NT2/D1 (cell line): ENCODE data around the gene MSX1.

Experiments used
- DNase-seq: peaks from one replicate; pipeline ENCODE4 v3.0.0-alpha.2; 2011; ENCODE audit warnings: low read depth, low spot score
- H3K27me3 ChIP-seq: 2 replicates; pipeline ENCODE4 v1.6.0; 2011; ENCODE audit warnings: mild to moderate bottlenecking; ENCODE audit not compliant: insufficient read length, insufficient read depth
- H3K36me3 ChIP-seq: 2 replicates; pipeline ENCODE4 v1.6.1; 2011; ENCODE audit warnings: mild to moderate bottlenecking, low read length, mixed read lengths; ENCODE audit not compliant: insufficient read depth, insufficient read length
- H3K4me1 ChIP-seq: 2 replicates; pipeline ENCODE4 v1.5.1; 2011; ENCODE audit not compliant: insufficient read depth, insufficient read length
- H3K4me3 ChIP-seq: 2 replicates; pipeline ENCODE4 v1.5.1; 2011; ENCODE audit warnings: low read depth; ENCODE audit not compliant: insufficient read length
- H3K9ac ChIP-seq: 2 replicates; pipeline ENCODE4 v1.6.0; 2011; ENCODE audit warnings: low read depth; ENCODE audit not compliant: insufficient read length
- H3K9me3 ChIP-seq: 2 replicates; pipeline ENCODE4 v1.5.1; 2011; ENCODE audit warnings: mild to moderate bottlenecking, low read length; ENCODE audit not compliant: insufficient read depth
- SUZ12 ChIP-seq: IDR thresholded peaks from 2 replicates; pipeline ENCODE4 v1.6.1; 2011; ENCODE audit not compliant: insufficient read length, insufficient read depth; ENCODE audit errors: extremely low read depth
- YY1 ChIP-seq: IDR thresholded peaks from 2 replicates; pipeline ENCODE4 v1.6.1; 2011; ENCODE audit not compliant: insufficient read length, insufficient read depth
- ZNF274 ChIP-seq: IDR thresholded peaks from 2 replicates; pipeline ENCODE4 v1.6.1; 2011; ENCODE audit warnings: mild to moderate bottlenecking, low read depth, low read length

The MSX1 gene

GRCh38 chr4:4831825-4832224, 27.6 kb upstream of the MSX1 start:
- TF ChIP-seq ZNF274: no peak
- TF ChIP-seq YY1: no peak
- TF ChIP-seq SUZ12: no peak
- Histone ChIP-seq H3K9me3 (peaks cover 22% of the 10 kb centered on the region; the same call in 1 of the 2 replicates), H3K27me3 (peaks cover 23% of the 10 kb centered on the region), H3K9ac (no peak overlapping the region), H3K4me1 (no peaks in the 10 kb centered on the region), H3K36me3 (no peaks in the 10 kb centered on the region), H3K4me3 (no peak overlapping the region)
- DNase-seq: no peak

- Histone ChIP-seq H3K36me3 (no peaks in the 10 kb centered on the region), H3K9ac (no peak overlapping the region), H3K9me3 (peaks cover 22% of the 10 kb centered on the region; the same call in 1 of the 2 replicates), H3K4me3 (no peak overlapping the region), H3K27me3 (peaks cover 6% of the 10 kb centered on the region), H3K4me1 (peaks cover 6% of the 10 kb centered on the region)
- TF ChIP-seq SUZ12 (no peak), ZNF274 (no peak), YY1 (no peak)
- no peak for DNase-seq
Observed at GRCh38 chr4:4836044-4836443, 23.4 kb upstream of the MSX1 start.

- Histone ChIP-seq H3K9ac (no peak overlapping the region), H3K36me3 (no peaks in the 10 kb centered on the region), H3K9me3 (peaks cover 22% of the 10 kb centered on the region; the same call in 1 of the 2 replicates), H3K27me3 (peaks cover 8% of the 10 kb centered on the region), H3K4me1 (peaks cover 6% of the 10 kb centered on the region), H3K4me3 (no peak overlapping the region)
- DNase-seq: no peak
- no peak for TF ChIP-seq YY1
- TF ChIP-seq ZNF274: no peak
- no peak for TF ChIP-seq SUZ12
Observed at GRCh38 chr4:4837316-4837715, 22.1 kb upstream of the MSX1 start.

- H3K9me3 ChIP-seq: peaks cover 22% of the 10 kb centered on the region; the same call in 1 of the 2 replicates
- no peak for TF ChIP-seq ZNF274
- no peak for TF ChIP-seq SUZ12
- no peak for TF ChIP-seq YY1
- no peak overlapping the region for H3K4me3 ChIP-seq
- H3K9ac ChIP-seq: no peak overlapping the region
- H3K27me3 ChIP-seq: peaks cover 14% of the 10 kb centered on the region
- DNase-seq: no peak
- no peaks in the 10 kb centered on the region for H3K36me3 ChIP-seq
- H3K4me1 ChIP-seq: peaks cover 6% of the 10 kb centered on the region
Observed at GRCh38 chr4:4838051-4838935, 21.2 kb upstream of the MSX1 start.

- no peak for TF ChIP-seq SUZ12
- no peak for TF ChIP-seq YY1
- no peak for TF ChIP-seq ZNF274
- Histone ChIP-seq H3K27me3 (peaks cover 22% of the 10 kb centered on the region), H3K4me1 (peaks cover 6% of the 10 kb centered on the region), H3K9ac (no peak overlapping the region), H3K36me3 (no peaks in the 10 kb centered on the region), H3K4me3 (no peak overlapping the region), H3K9me3 (peaks cover 21% of the 10 kb centered on the region; the same call in 1 of the 2 replicates)
- DNase-seq: no peak
Observed at GRCh38 chr4:4838936-4839810, 20.3 kb upstream of the MSX1 start.

GRCh38 chr4:4840351-4840750, 19.1 kb upstream of the MSX1 start:
- DNase-seq: no peak
- Histone ChIP-seq H3K4me1 (peaks cover 6% of the 10 kb centered on the region), H3K9me3 (peaks cover 9% of the 10 kb centered on the region; the same call in 1 of the 2 replicates), H3K9ac (no peak overlapping the region), H3K36me3 (no peaks in the 10 kb centered on the region), H3K4me3 (no peak overlapping the region), H3K27me3 (peaks cover 24% of the 10 kb centered on the region)
- TF ChIP-seq ZNF274 (no peak), SUZ12 (no peak), YY1 (no peak)
